DMS153 (cell line): ENCODE data around the gene GPR173.

ENCODE experiments used
- DNase-seq: peaks from one replicate; lab custom pipeline; 2025; lab: John Stamatoyannopoulos, UW

GPR173 gene

DNA sequence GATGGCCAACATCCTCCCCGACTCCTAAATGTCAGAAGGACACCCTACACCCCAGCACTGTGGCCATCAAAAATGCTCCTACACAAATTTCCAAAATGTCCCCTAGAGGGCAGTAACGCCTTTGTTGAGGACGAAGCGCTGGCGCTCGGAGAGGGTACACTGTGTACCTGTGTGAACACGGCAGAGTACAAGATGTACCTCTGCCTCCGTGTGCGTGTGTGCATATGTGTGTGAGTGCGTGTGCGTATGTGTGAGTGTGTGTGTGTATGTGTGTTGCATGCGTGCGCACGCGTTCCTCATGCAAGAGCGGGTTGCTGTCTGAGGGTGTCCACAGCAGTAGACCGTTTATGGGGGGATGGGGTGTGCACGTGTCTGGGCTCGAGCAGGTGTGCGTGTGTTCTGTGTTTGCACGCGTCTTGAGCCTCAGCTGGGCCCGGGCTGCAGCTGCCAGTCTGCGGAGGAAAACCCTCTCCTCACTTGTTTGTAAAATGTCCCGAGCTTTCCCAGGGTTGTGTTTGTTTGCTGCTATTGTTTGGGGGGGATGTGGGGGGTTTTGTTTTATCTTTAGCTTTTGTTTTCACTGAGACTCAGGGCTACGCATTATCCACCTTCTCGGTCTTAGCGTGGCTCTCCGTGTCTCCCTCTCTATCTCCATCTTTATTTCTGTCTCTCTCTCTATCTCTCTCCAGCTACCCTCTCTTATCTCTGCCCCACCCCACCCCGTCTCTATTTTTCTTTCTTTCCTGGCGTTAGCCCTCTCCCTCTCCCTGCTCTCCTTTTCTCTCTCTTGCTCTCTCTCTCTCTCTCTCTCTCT, 23.2 kb downstream of the GPR173 start:
- DNase-seq: peak; percentile 37

DNA sequence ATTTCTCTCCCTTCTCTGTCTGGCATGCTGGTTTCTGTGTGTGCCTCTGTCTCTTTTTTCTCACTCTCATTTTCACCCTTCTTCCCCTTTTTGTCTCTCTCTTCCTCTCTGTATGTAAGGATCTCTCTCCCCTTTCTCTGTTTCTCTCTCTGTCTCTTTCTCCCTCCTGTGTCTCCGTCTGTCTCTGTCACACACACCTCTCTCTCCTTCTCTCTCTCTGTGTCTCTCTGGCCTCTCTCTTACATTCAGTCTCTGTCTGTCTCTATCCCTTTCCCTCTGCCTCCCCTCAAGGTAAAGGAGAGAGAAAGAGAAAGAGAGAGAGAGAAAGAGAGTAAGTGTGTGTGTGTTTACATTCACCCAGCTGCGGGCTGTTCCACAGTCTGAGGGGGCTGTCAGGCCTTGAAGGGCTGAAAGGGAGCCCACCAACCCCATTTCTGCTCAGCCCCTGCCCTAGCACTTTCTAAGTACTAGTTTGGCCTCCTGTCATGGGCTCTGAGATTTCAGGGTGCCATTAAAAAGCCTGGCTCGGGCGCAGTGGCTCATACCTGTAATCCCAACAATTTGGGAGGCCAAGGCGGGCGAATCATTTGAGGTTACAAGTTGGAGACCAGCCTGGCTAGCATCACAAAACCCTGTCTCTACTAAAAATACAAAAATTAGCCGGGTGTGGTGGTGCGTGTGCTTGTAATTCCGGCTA, 24.0 kb downstream of the GPR173 start:
- DNase-seq: no peak

DNA sequence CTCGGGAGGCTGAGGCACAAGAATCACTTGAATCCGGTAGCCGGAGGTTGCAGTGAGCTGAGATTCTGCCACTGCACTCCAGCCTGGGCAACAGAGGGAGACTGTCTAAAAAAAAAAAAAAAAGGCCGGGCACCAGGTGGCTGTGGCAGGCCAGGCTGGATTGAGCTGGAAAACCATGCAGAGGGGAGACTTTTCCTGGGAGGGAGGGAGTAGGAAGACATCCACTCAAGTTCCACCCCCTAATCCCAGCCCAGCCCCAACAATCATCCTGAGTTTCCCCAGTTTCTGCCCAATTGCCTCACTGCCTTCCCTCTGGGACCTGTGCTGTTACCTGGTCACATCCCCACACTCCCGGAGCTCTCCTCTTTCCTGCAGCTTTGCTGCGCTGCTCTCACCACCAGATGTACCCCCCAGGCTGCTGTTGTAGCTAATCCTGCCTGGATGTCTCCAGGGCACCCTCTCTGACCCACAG, 24.6 kb downstream of the GPR173 start:
- DNase-seq: peak; percentile 20

DNA sequence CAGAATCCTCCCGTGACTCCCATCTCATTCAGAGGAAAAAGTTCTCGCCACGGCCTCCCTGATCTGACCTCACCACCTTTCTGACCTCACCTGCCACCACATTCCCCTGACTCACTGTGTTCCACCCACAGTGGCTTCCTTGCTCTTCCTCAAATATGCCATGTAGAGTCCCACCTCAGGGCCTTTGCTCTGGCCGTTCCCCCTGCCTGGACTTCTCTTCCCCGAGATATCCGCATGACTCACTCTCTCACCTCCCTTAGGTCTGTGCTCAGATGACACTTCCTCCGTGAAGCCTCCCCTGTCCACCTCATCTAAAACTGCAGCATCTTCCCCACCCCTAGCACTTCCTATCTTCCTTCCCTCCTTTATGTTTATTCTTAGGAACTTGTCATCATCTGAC, 26.4 kb downstream of the GPR173 start:
- no peak for DNase-seq

DNA sequence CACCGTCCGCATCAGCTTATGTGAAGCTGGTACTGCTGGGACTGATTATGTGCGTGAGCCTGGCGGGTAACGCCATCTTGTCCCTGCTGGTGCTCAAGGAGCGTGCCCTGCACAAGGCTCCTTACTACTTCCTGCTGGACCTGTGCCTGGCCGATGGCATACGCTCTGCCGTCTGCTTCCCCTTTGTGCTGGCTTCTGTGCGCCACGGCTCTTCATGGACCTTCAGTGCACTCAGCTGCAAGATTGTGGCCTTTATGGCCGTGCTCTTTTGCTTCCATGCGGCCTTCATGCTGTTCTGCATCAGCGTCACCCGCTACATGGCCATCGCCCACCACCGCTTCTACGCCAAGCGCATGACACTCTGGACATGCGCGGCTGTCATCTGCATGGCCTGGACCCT, 28.1 kb downstream of the GPR173 start:
- no peak for DNase-seq

DNA sequence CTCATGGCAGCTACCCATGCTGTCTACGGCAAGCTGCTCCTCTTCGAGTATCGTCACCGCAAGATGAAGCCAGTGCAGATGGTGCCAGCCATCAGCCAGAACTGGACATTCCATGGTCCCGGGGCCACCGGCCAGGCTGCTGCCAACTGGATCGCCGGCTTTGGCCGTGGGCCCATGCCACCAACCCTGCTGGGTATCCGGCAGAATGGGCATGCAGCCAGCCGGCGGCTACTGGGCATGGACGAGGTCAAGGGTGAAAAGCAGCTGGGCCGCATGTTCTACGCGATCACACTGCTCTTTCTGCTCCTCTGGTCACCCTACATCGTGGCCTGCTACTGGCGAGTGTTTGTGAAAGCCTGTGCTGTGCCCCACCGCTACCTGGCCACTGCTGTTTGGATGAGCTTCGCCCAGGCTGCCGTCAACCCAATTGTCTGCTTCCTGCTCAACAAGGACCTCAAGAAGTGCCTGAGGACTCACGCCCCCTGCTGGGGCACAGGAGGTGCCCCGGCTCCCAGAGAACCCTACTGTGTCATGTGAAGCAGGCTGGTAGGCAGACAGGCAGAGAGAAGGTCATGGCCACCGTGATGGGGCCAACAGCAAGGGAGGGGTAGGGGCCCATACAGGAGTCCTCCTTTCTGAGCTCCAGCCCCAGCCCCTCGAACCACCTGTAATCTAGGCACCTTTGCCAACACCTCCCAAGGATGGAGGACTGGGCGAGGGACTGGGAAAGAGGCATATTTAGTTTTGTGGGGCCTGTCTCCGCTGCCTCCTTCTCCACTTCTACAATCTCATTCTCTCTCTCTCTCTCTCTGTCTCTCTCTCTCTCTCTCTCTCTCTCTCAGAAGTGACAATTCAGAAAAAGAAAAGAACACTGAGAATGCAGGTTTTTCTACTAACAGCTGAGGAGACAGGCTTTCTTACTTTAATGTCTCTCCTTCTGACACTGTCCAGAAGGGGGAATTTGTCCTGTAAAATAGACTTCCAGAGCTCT, 28.9 kb downstream of the GPR173 start:
- no peak for DNase-seq

DNA sequence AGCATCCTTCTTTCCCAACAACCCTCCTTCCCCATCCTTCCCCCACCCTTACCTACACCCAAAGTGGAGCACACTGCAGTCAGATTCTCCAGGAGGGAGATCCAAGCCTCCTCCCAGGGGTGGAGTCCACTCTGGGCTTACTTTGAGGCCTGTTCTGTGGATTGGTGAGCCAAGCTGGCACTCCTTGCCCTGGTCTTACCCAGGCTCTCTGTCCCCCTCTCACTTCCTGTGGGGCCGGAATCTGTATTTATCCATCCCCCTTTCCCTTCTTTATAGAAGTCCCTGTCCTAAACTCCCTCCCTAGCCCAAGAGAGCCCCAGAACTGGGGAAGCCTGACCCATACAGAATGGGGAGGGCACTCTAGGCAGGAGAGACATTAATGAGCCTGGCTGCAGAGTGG, 30.4 kb downstream of the GPR173 start:
- no peak for DNase-seq

DNA sequence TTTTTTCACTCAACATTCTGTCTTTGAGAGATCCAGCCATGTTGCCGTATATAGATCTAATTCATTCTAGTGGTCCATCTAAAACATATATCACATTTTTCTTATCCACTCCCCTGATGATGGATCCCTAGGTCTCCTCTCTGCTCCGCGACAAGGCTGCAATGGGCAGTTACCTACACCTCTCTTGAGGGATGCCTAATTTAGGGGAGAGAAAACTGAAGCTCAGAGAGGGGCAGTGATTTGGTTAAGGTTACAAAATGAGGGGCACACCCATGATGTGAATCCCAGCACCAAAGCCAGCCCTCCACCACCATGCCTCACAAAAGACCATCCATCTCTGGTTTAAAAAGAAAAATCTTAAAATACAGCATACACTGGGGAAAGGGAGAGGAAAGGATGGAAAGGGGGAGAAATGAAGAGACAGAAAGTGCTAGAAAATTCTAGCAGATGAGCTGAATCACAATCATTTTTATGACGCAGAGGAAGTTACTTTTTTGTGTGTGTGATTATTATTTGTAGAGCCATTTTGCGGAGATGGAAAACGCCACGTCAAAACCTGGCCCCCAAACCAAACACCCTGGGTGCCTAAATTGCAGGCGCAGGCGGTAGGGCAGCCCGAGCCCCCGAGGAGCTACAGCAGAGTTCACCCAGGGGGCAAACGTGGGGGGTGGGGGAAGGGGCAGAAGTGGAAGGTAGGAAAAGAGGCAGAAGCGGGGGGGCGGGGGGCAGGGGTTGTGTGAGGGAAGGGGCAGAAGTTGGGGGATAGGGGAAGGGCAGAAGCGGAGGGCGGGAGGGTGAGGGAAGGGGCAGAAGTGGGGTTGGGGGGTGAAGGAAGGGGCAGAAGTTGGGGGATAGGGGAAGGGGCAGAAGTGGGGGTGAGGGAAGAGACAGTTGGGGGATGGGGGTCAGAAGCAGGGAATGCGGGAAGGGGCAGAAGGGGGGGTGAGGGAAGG, 32.3 kb downstream of the GPR173 start:
- DNase-seq: no peak

DNA sequence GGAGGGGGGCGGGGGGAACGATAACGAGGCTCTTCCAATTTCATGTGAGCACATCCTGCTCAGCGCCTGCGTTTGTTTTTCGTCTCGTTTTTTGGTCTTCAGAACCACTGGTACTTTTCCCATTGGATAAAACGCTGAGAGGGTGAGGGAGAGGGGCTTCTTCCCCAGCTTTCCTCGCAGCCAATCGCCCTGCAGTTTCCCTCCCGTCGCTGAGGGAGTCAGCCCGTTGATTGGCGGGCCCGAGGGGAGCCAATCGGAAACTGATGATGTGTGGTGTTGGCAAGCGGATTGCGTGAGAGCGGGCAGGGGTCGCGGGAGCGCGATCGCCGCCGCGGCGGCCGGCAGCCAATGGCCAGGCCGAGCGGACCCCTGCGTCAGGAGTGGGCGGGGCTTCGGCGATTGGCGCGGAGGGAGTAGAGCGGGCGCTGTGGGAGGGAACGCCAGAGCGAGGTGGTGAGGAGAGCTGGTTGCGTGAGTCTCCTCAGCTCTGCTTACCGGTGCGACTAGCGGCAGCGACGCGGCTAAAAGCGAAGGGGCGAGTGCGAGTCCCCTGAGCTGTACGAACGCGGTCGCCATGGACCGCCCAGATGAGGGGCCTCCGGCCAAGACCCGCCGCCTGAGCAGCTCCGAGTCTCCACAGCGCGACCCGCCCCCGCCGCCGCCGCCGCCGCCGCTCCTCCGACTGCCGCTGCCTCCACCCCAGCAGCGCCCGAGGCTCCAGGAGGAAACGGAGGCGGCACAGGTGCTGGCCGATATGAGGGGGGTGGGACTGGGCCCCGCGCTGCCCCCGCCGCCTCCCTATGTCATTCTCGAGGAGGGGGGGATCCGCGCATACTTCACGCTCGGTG, 33.6 kb downstream of the GPR173 start, which contains the start of gene TSPYL2:
Gene TSPYL2 (plus strand): TSS at position 443 of the 848 bp plus-strand sequence. CDS start 132 bp downstream, at position 575.
- peak; percentile 91 for DNase-seq

DNA sequence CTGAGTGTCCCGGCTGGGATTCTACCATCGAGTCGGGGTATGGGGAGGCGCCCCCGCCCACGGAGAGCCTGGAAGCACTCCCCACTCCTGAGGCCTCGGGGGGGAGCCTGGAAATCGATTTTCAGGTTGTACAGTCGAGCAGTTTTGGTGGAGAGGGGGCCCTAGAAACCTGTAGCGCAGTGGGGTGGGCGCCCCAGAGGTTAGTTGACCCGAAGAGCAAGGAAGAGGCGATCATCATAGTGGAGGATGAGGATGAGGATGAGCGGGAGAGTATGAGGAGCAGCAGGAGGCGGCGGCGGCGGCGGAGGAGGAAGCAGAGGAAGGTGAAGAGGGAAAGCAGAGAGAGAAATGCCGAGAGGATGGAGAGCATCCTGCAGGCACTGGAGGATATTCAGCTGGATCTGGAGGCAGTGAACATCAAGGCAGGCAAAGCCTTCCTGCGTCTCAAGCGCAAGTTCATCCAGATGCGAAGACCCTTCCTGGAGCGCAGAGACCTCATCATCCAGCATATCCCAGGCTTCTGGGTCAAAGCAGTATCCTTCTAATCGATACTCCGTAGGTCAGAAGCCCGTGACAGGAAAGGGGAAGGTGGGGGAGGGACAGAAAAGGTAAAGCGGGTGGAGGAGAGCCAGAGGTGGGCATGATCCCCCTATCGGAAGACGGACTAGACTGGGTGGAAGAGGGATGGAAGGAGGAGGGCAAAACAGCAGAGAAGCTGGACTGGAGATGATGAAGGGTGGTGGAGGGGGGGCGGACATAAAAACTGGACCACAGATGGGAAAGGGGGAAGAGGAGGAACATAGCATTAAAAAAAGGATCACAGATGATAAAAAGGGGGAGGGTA, 34.4 kb downstream of the GPR173 start:
- DNase-seq: no peak

DNA sequence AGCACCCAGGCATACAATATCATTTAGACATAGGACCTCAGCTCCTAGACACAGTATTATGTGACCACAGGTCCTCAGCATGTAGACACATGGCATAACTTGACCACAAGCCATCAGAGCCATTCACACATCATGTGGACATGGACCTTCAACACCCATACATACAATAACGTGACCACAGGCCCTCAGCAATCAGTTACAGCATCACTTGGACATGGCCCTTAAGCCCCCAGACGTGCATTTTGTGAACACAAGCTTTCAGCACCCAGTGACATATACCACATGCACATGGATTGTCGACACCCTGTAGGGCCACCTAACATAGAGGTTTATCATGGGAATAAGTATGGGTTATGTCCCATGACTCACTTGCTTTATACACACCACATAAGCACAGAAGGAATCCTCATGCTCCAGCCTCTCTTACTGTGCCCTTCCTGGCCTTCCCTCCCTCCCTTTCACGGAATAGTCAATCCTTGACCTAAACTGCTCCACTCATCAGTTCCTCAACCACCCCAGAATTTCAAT, 35.5 kb downstream of the GPR173 start:
- DNase-seq: no peak

DNA sequence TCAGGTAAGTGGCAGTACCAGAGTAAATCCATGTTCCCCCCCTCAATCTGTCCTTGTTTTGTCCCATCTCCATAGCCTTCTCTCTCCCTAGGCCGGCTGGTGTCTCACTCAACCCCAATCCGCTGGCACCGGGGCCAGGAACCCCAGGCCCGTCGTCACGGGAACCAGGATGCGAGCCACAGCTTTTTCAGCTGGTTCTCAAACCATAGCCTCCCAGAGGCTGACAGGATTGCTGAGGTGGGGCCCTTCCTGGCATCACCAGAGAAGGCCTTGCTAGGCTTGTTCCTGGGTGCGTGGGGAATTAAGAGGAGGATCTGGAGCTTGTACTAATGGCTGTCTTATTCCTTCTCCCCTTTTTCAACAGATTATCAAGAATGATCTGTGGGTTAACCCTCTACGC, 36.3 kb downstream of the GPR173 start:
- no peak for DNase-seq

DNA sequence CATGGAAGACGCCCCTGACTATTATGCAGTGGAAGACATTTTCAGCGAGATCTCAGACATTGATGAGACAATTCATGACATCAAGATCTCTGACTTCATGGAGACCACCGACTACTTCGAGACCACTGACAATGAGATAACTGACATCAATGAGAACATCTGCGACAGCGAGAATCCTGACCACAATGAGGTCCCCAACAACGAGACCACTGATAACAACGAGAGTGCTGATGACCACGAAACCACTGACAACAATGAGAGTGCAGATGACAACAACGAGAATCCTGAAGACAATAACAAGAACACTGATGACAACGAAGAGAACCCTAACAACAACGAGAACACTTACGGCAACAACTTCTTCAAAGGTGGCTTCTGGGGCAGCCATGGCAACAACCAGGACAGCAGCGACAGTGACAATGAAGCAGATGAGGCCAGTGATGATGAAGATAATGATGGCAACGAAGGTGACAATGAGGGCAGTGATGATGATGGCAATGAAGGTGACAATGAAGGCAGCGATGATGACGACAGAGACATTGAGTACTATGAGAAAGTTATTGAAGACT, 37.2 kb downstream of the GPR173 start:
- no peak for DNase-seq

DNA sequence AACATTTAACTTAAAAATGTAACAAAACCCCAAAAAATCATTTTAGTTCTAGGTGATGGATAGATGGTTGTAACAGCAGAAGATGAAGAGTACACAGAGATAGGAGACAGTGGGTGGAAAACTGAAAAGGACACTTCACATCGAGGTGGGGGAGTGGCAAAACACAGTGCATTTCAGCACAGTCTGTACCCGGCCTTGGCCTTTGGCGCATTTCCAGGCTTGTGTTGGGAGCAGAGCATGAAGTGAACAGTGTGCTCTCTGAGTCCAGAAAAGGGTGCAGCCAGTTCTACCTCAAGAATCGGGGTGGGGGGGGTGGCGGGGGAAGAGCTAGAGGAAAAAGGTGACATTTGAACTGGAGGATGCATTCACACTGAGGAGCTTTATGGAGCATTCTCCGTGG, 37.9 kb downstream of the GPR173 start:
- no peak for DNase-seq

DNA sequence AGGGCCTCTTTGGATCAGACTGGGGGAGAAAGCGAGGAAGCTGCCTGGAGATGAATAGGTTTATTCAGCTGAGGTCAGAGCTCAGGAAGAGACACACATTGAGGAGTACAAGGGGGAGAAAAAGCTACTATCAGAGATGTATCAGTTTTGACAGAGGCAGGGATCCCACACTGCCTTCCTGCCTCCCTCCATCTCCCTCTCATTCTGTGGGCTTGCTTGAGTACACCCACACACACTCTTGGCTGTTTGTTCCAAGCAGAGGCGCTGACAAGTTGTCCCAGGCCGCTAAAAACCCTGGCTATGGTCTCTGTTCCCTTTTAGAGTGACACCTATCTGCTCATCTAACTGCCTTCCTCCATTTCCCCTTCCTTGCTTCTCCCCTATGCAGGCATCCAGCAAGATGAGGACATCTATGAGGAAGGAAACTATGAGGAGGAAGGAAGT, 38.8 kb downstream of the GPR173 start:
- no peak for DNase-seq

DNA sequence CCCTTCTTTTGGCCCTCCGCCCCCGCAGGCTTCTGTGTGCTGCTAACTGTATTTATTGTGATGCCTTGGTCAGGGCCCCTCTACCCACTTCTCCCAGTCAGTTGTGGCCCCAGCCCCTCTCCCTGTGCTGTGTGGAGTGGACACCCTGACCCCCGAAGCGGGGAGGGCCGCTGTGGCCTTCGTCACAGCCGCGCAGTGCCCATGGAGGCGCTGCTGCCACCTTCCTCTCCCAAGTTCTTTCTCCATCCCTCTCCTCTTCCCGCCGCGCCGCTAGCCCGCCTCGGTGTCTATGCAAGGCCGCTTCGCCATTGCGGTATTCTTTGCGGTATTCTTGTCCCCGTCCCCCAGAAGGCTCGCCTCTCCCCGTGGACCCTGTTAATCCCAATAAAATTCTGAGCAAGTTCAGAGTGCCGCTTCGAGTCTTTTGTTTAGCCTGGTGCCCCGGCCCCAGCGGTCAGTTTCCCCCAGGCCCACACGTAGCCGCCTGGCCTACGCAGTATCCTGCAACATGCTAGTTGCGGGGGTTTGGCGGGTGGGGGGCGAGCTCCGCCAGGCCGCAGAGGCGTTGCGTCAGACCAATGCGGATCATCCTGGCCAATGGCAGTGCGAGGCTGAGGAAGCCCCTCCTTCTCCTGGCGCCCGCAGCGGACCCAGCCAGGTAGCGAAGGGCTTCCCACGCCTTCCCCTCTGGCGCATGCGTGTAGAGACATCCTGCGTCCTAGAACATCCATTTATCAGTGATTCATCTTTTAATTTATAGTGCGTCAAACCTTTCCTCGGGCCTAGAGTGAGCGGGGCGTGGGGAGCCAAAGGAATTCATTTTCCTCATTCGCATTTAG, 39.8 kb downstream of the GPR173 start:
- DNase-seq: peak; percentile 60

DNA sequence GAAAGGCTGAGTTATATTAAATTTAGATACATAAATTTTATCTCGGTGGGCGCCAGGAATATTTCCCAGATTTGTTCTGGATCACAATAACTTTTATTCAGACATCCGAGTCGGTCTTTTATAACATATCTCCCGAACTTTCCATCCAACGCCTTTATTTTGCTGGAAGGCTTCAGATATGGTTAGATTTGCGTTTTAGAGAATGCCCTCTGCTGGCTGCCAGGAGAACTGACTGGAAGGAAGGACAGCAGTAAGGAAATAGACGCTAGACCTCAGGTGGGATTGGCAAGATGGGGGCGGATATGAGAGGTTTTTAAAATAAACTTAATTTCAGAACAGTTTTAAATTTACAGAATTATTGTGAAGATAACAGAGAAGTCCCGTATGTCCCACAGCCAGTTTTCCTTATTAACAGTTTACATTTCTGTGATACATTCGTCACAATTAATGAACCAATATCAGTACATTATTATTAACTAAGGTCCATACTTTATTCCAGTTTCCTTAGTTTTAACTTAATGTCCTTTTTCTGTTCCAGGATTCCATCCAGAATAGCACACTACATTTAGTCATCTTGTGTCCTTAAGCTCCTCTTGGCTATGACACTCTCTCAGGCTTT, 40.7 kb downstream of the GPR173 start:
- peak; percentile 7 for DNase-seq
